Spleen (tissue), 11 donors: ENCODE data around the gene BABAM2. TPM values are rescaled to one million over a fixed set of nuclear protein-coding genes. Genes with fewer than 3 reads are reported as not detected.

ENCODE experiments used
- DNase-seq: peaks from one replicate; pipeline ENCODE4 v3.0.0-alpha.2; 2020
- H3K27ac ChIP-seq, 8 donors: fragments of 200-600 bp; sonication (generic) in 7 of 8; 1 replicate in 4 of 8; 2 replicates in 4 of 8; pipeline versions ENCODE4 v1.5.0 to v1.8.0; 2016 to 2021; ENCODE audit warnings: inconsistent platforms in 4 of 8, mild to moderate bottlenecking in 4 of 8, moderate library complexity in 1 of 8
- H3K27me3 ChIP-seq, 7 donors: fragments of 200-600 bp; sonication (generic) in 6 of 7; replicated peaks in 1 of 7; 1 replicate in 4 of 7; 2 replicates in 3 of 7; pipeline versions ENCODE4 v1.5.0 to v1.8.0; 2016 to 2021; ENCODE audit warnings: inconsistent platforms in 3 of 7, mild to moderate bottlenecking in 1 of 7
- H3K36me3 ChIP-seq, 6 donors: fragments of 200-600 bp; sonication (generic) in 5 of 6; 1 replicate in 4 of 6; 2 replicates in 2 of 6; pipeline versions ENCODE4 v1.5.0 to v1.8.0; 2016 to 2021; ENCODE audit warnings: inconsistent platforms in 2 of 6
- H3K4me1 ChIP-seq, 6 donors: fragments of 200-600 bp; sonication (generic) in 5 of 6; 1 replicate in 3 of 6; 2 replicates in 3 of 6; pipeline versions ENCODE4 v1.5.0 to v1.8.0; 2016 to 2021; ENCODE audit warnings: inconsistent platforms in 3 of 6
- H3K4me3 ChIP-seq, 8 donors: fragments of 200-600 bp; sonication (generic) in 7 of 8; 1 replicate in 4 of 8; 2 replicates in 4 of 8; pipeline versions ENCODE4 v1.5.0 to v1.8.0; 2016 to 2021; ENCODE audit warnings: inconsistent platforms in 4 of 8, mild to moderate bottlenecking in 4 of 8, moderate library complexity in 2 of 8
- H3K9me3 ChIP-seq, 8 donors: fragments of 200-600 bp; sonication (generic) in 7 of 8; 1 replicate in 4 of 8; 2 replicates in 4 of 8; pipeline versions ENCODE4 v1.5.0 to v1.8.0; 2016 to 2021; ENCODE audit warnings: inconsistent platforms in 4 of 8
- POLR2A ChIP-seq, 3 donors: fragments of 450-650 bp; IDR thresholded peaks; one replicate each; pipeline ENCODE4 v1.5.1; 2017; ENCODE audit warnings: antibody characterized with exemption in 3 of 3, mild to moderate bottlenecking in 1 of 3
- POLR2AphosphoS5 ChIP-seq, 3 donors: sonication (generic); formaldehyde crosslinking; IDR thresholded peaks; one replicate each; pipeline ENCODE4 v1.5.1; 2017; ENCODE audit warnings: antibody characterized with exemption in 3 of 3
- WGBS, 5 donors: extraction: QIAGEN DNeasy Blood & Tissue Kit in 3 of 5; methylation state at CpG; one replicate each; pipeline versions ENCODE4 v1.1.5 to v1.1.7; 2013 to 2018; 5-methylcytosine and 5-hydroxymethylcytosine counted together
- intact Hi-C: fragments of 100-400 bp; cut with DNase I; formaldehyde crosslinking; loops from one replicate; pipeline ENCODE4 v1.15.0; 2023; ENCODE audit warnings: low total_unique reads
- polyA plus RNA-seq, 3 donors: library from polyadenylated mRNA; stranded (reverse); fragments of 200-250 nt; gene quantifications; one replicate each; pipeline ENCODE4 v1.2.1, GENCODE V29; 2013
- total RNA-seq, 7 donors: library from RNA; depleted of rRNA in 3 of 7; stranded (reverse); fragments of >200 nt in 3 of 7; fragmentation: NEBNext Ultra II Directional in 4 of 7; extraction: Animal tissue kit (Norgen Biotek cat#: 25700) in 4 of 7; gene quantifications; one replicate each; pipeline versions ENCODE4 v1.1.0 to v1.2.1, GENCODE V29; 2016 to 2021
- TF ChIP-seq, protein P1 (sequence below), 11 experiments: fragments of 200-600 bp in 7 of 11; fragments of 450-650 bp in 4 of 11; sonication (generic) in 4 of 11; IDR thresholded peaks in 8 of 11; conservative IDR thresholded peaks in 3 of 11; 1 replicate in 7 of 11; 2 replicates in 4 of 11; pipeline versions ENCODE4 v1.4.0 to v1.8.0; 2016 to 2021; ENCODE audit warnings: antibody characterized with exemption in 11 of 11, inconsistent platforms in 4 of 11, mild to moderate bottlenecking in 1 of 11
- donor health status: healthy with polysubstance abuse.
- donor health status: DM: no; HTN: no; CAD: no; lungs with moderate emphysema.
- donor health status: DM: no; HTN: no; CAD: no.
- donor health status: Bipolar disorder and iron deficiency.
- donor health status: healthy.
- donor health status: DM: no; HTN: no; CAD: no.
- donor health status: DM: yes; HTN: yes; CAD: no.

BABAM2 gene
- total and polyA plus RNA-seq, 10 donors = 16.1 to 70.1 (median 55.0) TPM

DNA sequence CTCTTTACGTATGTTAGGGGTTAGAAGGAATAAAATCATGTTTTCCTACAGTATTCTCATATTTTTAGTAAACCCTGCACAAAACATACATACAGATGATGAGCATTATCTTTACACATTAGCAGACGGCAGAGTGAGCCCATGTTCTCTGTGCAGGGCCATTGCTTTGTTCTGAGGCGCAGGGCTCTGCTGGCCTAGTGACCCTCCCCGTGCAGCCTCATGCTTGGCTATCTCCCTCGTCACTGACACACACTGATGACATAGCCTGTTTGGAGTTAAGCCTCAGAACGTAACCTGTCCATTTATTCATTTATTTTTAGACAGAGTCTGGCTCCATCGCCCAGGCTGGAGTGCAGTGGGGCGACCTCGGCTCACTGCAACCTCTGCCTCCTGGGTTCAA lies 386.3 kb downstream of the BABAM2 start:
- WGBS, 5 donors = 91 to 97% (median 94%) methylated on average over 9 of the region's 9 CpGs
- TF ChIP-seq POLR2A (IDR thresholded peaks at IDR 0.05) (no peak), POLR2AphosphoS5 (IDR thresholded peaks at IDR 0.05) (no peak)
- TF ChIP-seq, protein P1, sequence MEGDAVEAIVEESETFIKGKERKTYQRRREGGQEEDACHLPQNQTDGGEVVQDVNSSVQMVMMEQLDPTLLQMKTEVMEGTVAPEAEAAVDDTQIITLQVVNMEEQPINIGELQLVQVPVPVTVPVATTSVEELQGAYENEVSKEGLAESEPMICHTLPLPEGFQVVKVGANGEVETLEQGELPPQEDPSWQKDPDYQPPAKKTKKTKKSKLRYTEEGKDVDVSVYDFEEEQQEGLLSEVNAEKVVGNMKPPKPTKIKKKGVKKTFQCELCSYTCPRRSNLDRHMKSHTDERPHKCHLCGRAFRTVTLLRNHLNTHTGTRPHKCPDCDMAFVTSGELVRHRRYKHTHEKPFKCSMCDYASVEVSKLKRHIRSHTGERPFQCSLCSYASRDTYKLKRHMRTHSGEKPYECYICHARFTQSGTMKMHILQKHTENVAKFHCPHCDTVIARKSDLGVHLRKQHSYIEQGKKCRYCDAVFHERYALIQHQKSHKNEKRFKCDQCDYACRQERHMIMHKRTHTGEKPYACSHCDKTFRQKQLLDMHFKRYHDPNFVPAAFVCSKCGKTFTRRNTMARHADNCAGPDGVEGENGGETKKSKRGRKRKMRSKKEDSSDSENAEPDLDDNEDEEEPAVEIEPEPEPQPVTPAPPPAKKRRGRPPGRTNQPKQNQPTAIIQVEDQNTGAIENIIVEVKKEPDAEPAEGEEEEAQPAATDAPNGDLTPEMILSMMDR (IDR thresholded peaks at IDR 0.05 in 8 of 11, conservative IDR thresholded peaks at IDR 0.05 in 3 of 11) = no peak
- no peak overlapping the region for H3K4me3 ChIP-seq

DNA sequence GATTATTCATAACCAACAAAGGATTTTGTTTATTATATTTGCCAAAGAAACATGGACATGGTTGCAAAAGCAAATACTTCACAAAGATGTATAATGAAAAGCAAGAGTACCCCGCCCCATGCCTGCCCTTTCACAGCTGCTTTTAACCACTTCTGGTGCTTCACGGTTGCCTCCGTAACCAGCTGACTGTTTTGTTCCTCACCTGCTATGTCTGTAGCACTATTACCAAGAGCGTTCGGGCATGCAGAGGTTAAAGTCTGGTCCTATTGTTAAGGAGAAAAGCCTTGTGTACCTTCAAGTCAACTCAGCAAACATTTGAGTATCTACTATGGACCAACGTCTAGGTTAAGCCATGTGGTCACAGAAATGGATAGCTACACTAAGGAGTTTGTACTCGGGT lies 386.9 kb downstream of the BABAM2 start:
- Histone ChIP-seq H3K27ac (no peak overlapping the region), H3K4me3 (no peak overlapping the region), H3K9me3 (no peaks in the 10 kb centered on the region), H3K4me1 (peaks cover 0 to 22% (median 8%) of the 10 kb centered on the region in 6 donors), H3K36me3 (peaks cover 0 to 21% (median 0%) of the 10 kb centered on the region in 6 donors), H3K27me3 (no peaks in the 10 kb centered on the region)
- no peak for DNase-seq
- intact Hi-C loops = no loop called here
- WGBS, 5 donors = 85 to 93% (median 91%) methylated on average over 7 of the region's 7 CpGs
- no peak for TF ChIP-seq POLR2A (IDR thresholded peaks at IDR 0.05)
- no peak for TF ChIP-seq POLR2AphosphoS5 (IDR thresholded peaks at IDR 0.05)
- TF ChIP-seq, protein P1 (IDR thresholded peaks at IDR 0.05 in 8 of 11, conservative IDR thresholded peaks at IDR 0.05 in 3 of 11) = no peak

More for the DNA sequence above, 386.3 kb downstream of the BABAM2 start:
- intact Hi-C loops = no loop called here
- no peak for DNase-seq
- Histone ChIP-seq H3K9me3 (no peaks in the 10 kb centered on the region), H3K4me1 (peaks cover 0 to 24% (median 8%) of the 10 kb centered on the region in 6 donors), H3K36me3 (peaks cover 0 to 16% (median 0%) of the 10 kb centered on the region in 6 donors), H3K27ac (no peak overlapping the region), H3K27me3 (no peaks in the 10 kb centered on the region)

DNA sequence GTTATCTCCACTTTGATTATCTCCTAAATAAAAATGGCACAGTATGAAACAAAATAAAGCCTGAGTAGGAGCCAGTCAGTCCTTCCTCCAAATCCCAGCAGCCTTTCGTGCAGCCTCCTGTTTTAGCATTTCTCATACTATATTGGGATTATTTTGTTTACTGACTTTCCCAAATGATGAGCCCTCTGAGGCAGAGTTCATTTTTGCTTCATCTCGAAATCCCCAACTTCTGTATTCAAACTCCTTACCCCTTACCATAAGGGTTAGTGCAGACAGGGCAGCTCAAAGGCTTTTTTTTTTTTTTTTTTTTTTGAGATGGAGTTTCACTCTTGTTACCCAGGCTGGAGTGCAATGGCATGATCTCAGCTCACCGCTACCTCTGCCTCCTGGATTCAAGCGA lies 388.8 kb downstream of the BABAM2 start:
- no peak for TF ChIP-seq POLR2AphosphoS5 (IDR thresholded peaks at IDR 0.05)
- TF ChIP-seq, protein P1 (IDR thresholded peaks at IDR 0.05 in 8 of 11, conservative IDR thresholded peaks at IDR 0.05 in 3 of 11) = no peak
- no peak for TF ChIP-seq POLR2A (IDR thresholded peaks at IDR 0.05)
- no peaks in the 10 kb centered on the region for H3K9me3 ChIP-seq
- WGBS, 5 donors = 92 to 97% (median 94%) methylated on average over 4 of the region's 4 CpGs
- DNase-seq = no peak
- H3K27ac ChIP-seq = no peak overlapping the region
- intact Hi-C loops = no loop called here
- peaks cover 0 to 14% (median 6%) of the 10 kb centered on the region in 6 donors for H3K4me1 ChIP-seq
- no peak overlapping the region for H3K4me3 ChIP-seq
- H3K27me3 ChIP-seq = no peaks in the 10 kb centered on the region
- H3K36me3 ChIP-seq = peaks cover 0 to 16% (median 0%) of the 10 kb centered on the region in 6 donors

DNA sequence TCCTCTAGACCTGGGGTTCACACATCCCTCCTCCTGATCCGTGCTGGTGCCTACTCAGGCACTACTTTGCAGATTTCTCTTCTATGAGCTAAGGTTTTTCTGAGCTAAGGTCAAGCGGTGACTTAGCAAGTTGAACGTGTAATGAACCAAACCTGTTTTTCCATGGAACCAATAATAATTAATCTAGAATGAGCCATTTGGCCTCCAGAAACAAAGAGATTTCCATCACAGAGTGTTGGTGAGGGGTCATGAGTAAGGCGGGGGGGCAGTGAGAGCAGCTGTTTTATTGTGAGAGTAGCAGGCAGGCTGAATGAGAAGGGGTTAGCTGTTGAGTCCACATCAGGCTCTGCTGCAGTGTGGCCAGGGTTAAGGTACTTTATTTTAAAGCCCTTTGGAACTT lies 390.1 kb downstream of the BABAM2 start:
- H3K27me3 ChIP-seq = no peaks in the 10 kb centered on the region
- no peaks in the 10 kb centered on the region for H3K9me3 ChIP-seq
- intact Hi-C loops = no loop called here
- H3K4me3 ChIP-seq = no peak overlapping the region
- peaks cover 0 to 1% (median under 1%) of the 10 kb centered on the region in 6 donors for H3K4me1 ChIP-seq
- WGBS, 5 donors = 95 to 98% (median 96%) methylated on average over 4 of the region's 4 CpGs
- H3K36me3 ChIP-seq = peaks cover 0 to 16% (median 0%) of the 10 kb centered on the region in 6 donors
- no peak for DNase-seq
- H3K27ac ChIP-seq = no peak overlapping the region
- no peak for TF ChIP-seq POLR2A (IDR thresholded peaks at IDR 0.05)

DNA sequence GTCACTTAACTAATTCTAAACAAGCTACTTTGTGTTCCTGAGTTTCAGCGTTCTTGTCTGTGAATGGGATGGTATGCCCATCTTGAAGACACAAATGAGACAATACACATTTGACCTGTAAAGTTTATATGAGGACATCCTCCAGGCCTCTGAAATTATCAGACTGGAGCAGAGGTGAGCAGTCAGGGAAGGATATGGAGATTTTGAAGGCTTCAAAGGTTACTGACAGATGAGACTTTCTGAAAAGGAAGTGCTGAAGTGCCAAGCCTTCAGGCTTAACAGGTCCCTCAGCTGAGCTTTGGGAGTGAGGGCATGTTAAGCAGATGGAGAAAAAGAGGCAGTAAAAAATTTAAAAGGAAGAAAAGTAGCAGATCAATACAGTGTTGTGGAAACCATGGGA lies 391.2 kb downstream of the BABAM2 start:
- DNase-seq = no peak
- no peaks in the 10 kb centered on the region for H3K4me1 ChIP-seq
- TF ChIP-seq, protein P1 (IDR thresholded peaks at IDR 0.05 in 8 of 11, conservative IDR thresholded peaks at IDR 0.05 in 3 of 11) = no peak
- TF ChIP-seq POLR2A (IDR thresholded peaks at IDR 0.05) = no peak
- H3K36me3 ChIP-seq = peaks cover 0 to 20% (median 0%) of the 10 kb centered on the region in 6 donors
- H3K27me3 ChIP-seq = no peaks in the 10 kb centered on the region
- H3K9me3 ChIP-seq = no peaks in the 10 kb centered on the region
- intact Hi-C loops = no loop called here
- H3K27ac ChIP-seq = no peak overlapping the region
- WGBS, 5 donors = 90 to 100% (median 94%) methylated on average over 1 of the region's 1 CpG
- H3K4me3 ChIP-seq = no peak overlapping the region
